Brain microvascular endothelial cell (primary cell): ENCODE measurements around the gene UNC5C.

Source experiments
- DNase-seq: peaks from one replicate; pipeline ENCODE4 v3.0.0-alpha.2; 2020
- H3K27ac ChIP-seq: fragments of 250-450 bp; sonication (Bioruptor Pico); 2 replicates; pipeline ENCODE4 v1.5.1; 2020; ENCODE audit warnings: mild to moderate bottlenecking, moderate library complexity
- H3K27me3 ChIP-seq: fragments of 250-450 bp; sonication (Bioruptor Pico); replicated peaks from 2 replicates; pipeline ENCODE4 v1.5.1; 2020; ENCODE audit warnings: mild to moderate bottlenecking
- H3K36me3 ChIP-seq: fragments of 250-450 bp; sonication (Bioruptor Pico); replicated peaks from 2 replicates; pipeline ENCODE4 v1.5.1; 2020; ENCODE audit warnings: mild to moderate bottlenecking
- H3K4me3 ChIP-seq: 2 replicates; pipeline ENCODE4 v1.5.1; 2011; ENCODE audit warnings: low read depth, mild to moderate bottlenecking, control low read depth, low read length, moderate library complexity
- in situ Hi-C: cut with HindIII; loops from 2 replicates; pipeline ENCODE4 v1.10.0; 2017; ENCODE audit warnings: low sequenced_read_pairs, low pct_ligation_motif_present
- TF ChIP-seq, protein P1 (sequence below): IDR thresholded peaks from 2 replicates; pipeline ENCODE4 v1.5.1; 2011; ENCODE audit warnings: low read depth, mild to moderate bottlenecking, moderate library complexity, low read length, control low read depth, inconsistent platforms; ENCODE audit errors: missing control alignments

UNC5C gene

DNA sequence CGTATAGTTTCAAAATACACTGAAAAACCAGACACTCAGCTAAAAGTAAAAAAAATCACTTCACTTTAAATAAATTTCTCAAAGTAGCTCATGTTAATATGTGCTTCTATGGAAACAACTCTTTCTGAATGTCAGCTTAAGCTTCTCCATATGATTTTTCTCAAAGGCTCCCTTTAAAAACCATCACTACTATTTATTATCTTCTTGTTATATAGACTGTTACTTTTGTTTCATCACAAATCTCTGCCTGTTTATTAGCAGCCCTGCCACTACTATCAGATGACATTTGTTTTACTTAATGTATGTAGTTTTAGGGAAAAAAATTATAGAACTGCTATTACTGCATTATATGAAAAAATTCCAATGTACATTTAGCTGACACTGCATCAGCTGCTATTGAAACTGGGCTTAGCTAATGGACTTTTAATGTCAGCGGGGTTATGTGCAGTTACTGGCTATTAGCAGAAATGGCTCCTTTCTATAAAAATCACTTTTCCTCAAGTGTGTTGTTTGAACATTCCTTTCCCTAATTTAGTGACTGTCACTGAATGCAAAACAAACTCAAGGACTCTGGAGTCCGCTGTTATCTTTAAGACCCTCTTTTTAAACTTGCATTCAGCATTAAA is 10.8 kb downstream of the UNC5C start:
- TF ChIP-seq, protein P1, sequence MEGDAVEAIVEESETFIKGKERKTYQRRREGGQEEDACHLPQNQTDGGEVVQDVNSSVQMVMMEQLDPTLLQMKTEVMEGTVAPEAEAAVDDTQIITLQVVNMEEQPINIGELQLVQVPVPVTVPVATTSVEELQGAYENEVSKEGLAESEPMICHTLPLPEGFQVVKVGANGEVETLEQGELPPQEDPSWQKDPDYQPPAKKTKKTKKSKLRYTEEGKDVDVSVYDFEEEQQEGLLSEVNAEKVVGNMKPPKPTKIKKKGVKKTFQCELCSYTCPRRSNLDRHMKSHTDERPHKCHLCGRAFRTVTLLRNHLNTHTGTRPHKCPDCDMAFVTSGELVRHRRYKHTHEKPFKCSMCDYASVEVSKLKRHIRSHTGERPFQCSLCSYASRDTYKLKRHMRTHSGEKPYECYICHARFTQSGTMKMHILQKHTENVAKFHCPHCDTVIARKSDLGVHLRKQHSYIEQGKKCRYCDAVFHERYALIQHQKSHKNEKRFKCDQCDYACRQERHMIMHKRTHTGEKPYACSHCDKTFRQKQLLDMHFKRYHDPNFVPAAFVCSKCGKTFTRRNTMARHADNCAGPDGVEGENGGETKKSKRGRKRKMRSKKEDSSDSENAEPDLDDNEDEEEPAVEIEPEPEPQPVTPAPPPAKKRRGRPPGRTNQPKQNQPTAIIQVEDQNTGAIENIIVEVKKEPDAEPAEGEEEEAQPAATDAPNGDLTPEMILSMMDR: no peak
- Histone ChIP-seq H3K27ac (no peak overlapping the region), H3K36me3 (no peaks in the 10 kb centered on the region), H3K4me3 (no peak overlapping the region), H3K27me3 (no peaks in the 10 kb centered on the region)
- DNase-seq: no peak
- in situ Hi-C loops: no loop called here

DNA sequence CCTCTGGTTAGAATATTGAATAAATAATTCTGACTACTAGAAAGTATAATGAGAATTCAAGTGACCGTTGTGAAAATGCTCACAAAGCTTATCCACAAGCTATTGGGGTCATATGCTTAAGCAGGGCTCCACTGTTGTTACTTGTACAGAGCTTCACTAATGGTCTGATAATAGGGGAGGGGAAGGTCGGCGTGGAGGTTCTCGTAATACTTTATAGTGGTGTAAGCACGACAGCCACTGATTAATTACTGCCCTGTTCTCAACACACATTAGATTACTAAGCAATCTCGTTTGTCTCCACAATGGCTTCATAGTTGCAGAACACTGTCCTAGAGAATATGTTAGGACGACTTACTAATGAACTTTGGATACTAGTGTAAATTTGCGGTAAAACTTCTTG is 11.6 kb downstream of the UNC5C start:
- no peaks in the 10 kb centered on the region for H3K27me3 ChIP-seq
- TF ChIP-seq, protein P1: no peak
- no peaks in the 10 kb centered on the region for H3K36me3 ChIP-seq
- no peak for DNase-seq
- H3K4me3 ChIP-seq: no peak overlapping the region
- H3K27ac ChIP-seq: no peak overlapping the region
- in situ Hi-C loops: no loop called here

DNA sequence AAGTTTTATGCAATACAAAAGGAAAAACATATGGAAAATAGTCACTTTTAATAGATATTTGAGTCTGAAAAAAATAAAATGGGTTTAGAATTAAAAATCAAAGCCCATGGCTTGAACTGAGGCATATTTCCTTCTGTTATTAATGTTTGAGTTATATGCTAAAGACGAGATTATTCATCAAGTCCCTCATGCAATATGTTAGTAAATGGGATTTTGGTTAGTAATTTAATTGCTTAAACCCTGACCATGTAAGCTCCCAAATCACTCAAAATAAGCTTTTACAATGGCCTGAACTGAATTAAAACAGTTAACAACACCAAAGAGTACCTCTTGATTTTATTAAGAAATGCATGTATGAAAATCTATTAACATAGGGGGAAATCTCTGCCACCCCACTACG is 12.1 kb downstream of the UNC5C start:
- TF ChIP-seq, protein P1: no peak
- no peak for DNase-seq

DNA sequence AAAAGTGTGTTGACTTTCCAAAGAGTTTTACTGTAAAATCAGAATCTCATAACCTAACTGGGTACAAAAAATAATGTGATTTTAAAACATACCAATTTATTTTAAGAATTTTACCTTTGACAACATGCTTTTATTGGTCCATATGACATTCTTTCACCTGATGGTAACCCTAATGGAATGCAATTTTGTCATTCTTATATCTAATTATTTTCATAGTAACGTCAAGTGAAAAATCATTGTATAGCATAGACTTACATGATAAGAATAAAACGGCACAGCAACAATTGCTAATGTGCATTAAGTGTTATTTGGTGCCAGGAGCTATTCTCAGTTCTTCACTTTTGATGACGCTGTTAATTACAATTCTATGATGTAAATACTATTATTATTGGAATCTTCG is 13.6 kb downstream of the UNC5C start:
- H3K27ac ChIP-seq: no peak overlapping the region
- in situ Hi-C loops: no loop called here

More for the DNA sequence above, 12.1 kb downstream of the UNC5C start:
- H3K27ac ChIP-seq: no peak overlapping the region
- no peaks in the 10 kb centered on the region for H3K27me3 ChIP-seq
- H3K36me3 ChIP-seq: no peaks in the 10 kb centered on the region
- in situ Hi-C loops: no loop called here
- no peak overlapping the region for H3K4me3 ChIP-seq

DNA sequence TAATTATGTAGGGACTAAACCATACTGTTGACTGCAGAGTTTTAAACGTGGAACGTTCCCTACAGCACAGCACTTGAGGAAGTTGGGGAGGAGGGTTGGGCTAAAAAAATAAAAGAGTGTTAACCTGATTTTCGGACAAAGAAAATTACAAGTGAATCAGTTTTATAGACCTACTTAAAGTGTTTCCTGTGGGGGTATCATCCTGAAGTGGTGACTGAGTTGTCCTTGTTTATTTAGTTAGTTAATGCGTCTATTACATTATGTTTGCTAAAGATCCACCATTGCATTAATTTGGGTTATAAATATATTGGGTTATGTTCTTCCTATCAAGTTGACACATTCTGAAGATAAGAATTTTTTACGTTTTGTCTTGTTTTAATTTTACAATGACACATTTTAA is 14.7 kb downstream of the UNC5C start:
- no peak overlapping the region for H3K27ac ChIP-seq
- in situ Hi-C loops: no loop called here
- no peak overlapping the region for H3K4me3 ChIP-seq
- H3K36me3 ChIP-seq: no peaks in the 10 kb centered on the region
- H3K27me3 ChIP-seq: no peaks in the 10 kb centered on the region
- DNase-seq: no peak
- TF ChIP-seq, protein P1: no peak

More for the DNA sequence above, 13.6 kb downstream of the UNC5C start:
- Histone ChIP-seq H3K36me3 (no peaks in the 10 kb centered on the region), H3K4me3 (no peak overlapping the region), H3K27me3 (no peaks in the 10 kb centered on the region)
- TF ChIP-seq, protein P1: no peak
- no peak for DNase-seq

DNA sequence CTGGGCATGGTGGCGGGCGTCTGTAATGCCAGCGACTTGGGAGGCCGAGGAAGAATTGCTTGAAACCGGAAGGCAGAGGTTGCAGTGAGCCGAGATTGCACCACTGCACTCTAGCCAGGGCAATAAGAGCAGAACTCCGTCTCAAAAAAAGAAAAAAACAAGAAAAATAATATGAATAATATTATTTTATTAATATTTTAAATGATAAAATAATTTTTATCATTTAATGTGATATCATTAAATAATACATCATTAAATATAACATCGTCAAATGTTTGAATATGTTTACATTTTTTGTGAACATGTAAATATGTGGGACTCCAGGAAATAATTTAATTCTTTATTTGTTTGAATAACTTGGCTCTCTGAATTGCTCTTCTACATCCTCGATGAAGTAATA is 15.5 kb downstream of the UNC5C start:
- TF ChIP-seq, protein P1: no peak
- no peak overlapping the region for H3K27ac ChIP-seq
- no peak for DNase-seq
- H3K27me3 ChIP-seq: no peaks in the 10 kb centered on the region
- H3K4me3 ChIP-seq: no peak overlapping the region
- in situ Hi-C loops: no loop called here
- H3K36me3 ChIP-seq: no peaks in the 10 kb centered on the region
